Mucosa of descending colon (tissue), 3 donors: Measurements from ENCODE around the gene NUFIP1. TPM values are rescaled to one million over a fixed set of nuclear protein-coding genes. Genes with fewer than 3 reads are reported as not detected.

Source experiments
- ATAC-seq: fragments of 200-7000 bp; cut with Tn5 transposase; one replicate; pipeline ENCODE4 v1.9.1; 2020; ENCODE audit warnings: mild to moderate bottlenecking, moderate library complexity
- DNase-seq, 3 donors: peaks; one replicate each; pipeline ENCODE4 v3.0.0-alpha.2; 2020
- H3K36me3 ChIP-seq: fragments of 200-600 bp; one replicate; pipeline ENCODE4 v1.8.0; 2021; ENCODE audit warnings: low read depth, mild to moderate bottlenecking
- H3K4me1 ChIP-seq: fragments of 200-600 bp; one replicate; pipeline ENCODE4 v1.8.0; 2021; ENCODE audit warnings: low read depth, mild to moderate bottlenecking
- H3K4me3 ChIP-seq: fragments of 200-600 bp; one replicate; pipeline ENCODE4 v1.8.0; 2021; ENCODE audit warnings: mild to moderate bottlenecking
- H3K9me3 ChIP-seq: fragments of 200-600 bp; one replicate; pipeline ENCODE4 v1.8.0; 2021; ENCODE audit warnings: mild to moderate bottlenecking
- intact Hi-C, 2 donors: fragments of 100-400 bp; cut with DNase I in 1 of 2; cut with micrococcal nuclease in 1 of 2; formaldehyde crosslinking; loops; one replicate each; pipeline versions ENCODE4 v1.11.0 to v1.11.1; 2022; cut with DNase I, micrococcal nuclease
- total RNA-seq, 3 donors: library from RNA; stranded (reverse); fragmentation: NEBNext Ultra II Directional in 2 of 3; extraction: Animal tissue kit (Norgen Biotek cat#: 25700) in 2 of 3; gene quantifications; one replicate each; pipeline versions ENCODE4 v1.2.1 to v1.2.4, GENCODE V29; 2021 to 2023
- TF ChIP-seq, protein P1 (sequence below): fragments of 200-600 bp; IDR thresholded peaks from one replicate; pipeline ENCODE4 v1.8.0; 2022; ENCODE audit warnings: antibody characterized with exemption, mild to moderate bottlenecking
- donor health status: DM: no; HTN: no; CAD: no; lungs with moderate emphysema.
- donor health status: DM: no; HTN: no; CAD: no.
- donor health status: DM: no; HTN: yes; CAD: no.

Gene NUFIP1
- total RNA-seq, 3 donors from 2014 or later, result 1.5 to 3.9 (median 3.3) TPM

DNA sequence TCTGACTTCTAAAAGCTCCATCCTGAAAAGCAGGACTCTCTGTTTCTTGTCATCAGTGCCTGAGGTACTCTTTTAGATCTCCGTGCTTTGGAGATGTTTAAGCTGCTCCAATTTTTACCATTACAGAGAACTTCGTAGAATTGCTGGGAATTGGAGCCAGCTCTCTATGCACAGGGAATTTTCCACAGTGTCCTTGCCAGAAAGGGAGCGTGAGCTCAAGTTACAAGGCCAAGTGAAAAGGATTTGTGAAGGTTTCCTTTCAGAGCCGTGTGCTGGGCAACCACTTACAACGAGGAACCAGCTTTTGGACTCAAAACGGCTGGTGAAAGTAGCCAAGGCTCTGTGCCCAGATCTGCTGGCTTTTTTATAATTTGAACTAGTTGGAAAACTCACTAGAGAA, 82.6 kb downstream of the NUFIP1 start:
- no peak overlapping the region for H3K4me3 ChIP-seq
- TF ChIP-seq, protein P1, sequence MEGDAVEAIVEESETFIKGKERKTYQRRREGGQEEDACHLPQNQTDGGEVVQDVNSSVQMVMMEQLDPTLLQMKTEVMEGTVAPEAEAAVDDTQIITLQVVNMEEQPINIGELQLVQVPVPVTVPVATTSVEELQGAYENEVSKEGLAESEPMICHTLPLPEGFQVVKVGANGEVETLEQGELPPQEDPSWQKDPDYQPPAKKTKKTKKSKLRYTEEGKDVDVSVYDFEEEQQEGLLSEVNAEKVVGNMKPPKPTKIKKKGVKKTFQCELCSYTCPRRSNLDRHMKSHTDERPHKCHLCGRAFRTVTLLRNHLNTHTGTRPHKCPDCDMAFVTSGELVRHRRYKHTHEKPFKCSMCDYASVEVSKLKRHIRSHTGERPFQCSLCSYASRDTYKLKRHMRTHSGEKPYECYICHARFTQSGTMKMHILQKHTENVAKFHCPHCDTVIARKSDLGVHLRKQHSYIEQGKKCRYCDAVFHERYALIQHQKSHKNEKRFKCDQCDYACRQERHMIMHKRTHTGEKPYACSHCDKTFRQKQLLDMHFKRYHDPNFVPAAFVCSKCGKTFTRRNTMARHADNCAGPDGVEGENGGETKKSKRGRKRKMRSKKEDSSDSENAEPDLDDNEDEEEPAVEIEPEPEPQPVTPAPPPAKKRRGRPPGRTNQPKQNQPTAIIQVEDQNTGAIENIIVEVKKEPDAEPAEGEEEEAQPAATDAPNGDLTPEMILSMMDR, result no peak
- H3K4me1 ChIP-seq, result no peaks in the 10 kb centered on the region
- intact Hi-C loops, result no loop called here
- ATAC-seq, result no peak
- no peaks in the 10 kb centered on the region for H3K36me3 ChIP-seq
- DNase-seq, result peak in 1 of 3 donors; percentile 26
- H3K9me3 ChIP-seq, result peaks cover 10% of the 10 kb centered on the region

GRCh38 chr13:44906230-44906629, 83.0 kb downstream of the NUFIP1 start:
- Histone ChIP-seq H3K4me3 (no peak overlapping the region), H3K4me1 (no peaks in the 10 kb centered on the region), H3K9me3 (peaks cover 5% of the 10 kb centered on the region), H3K36me3 (no peaks in the 10 kb centered on the region)
- DNase-seq, result no peak
- TF ChIP-seq, protein P1, result no peak
- ATAC-seq, result no peak
- intact Hi-C loops, result no loop called here

- peak; percentile 32 for ATAC-seq
- no peak overlapping the region for H3K4me3 ChIP-seq
- TF ChIP-seq, protein P1, result no peak
- intact Hi-C loops, result no loop called here
- no peaks in the 10 kb centered on the region for H3K9me3 ChIP-seq
- no peak for DNase-seq
- no peaks in the 10 kb centered on the region for H3K36me3 ChIP-seq
- H3K4me1 ChIP-seq, result no peaks in the 10 kb centered on the region
Observed at GRCh38 chr13:44905556-44905955, 83.7 kb downstream of the NUFIP1 start.

DNA sequence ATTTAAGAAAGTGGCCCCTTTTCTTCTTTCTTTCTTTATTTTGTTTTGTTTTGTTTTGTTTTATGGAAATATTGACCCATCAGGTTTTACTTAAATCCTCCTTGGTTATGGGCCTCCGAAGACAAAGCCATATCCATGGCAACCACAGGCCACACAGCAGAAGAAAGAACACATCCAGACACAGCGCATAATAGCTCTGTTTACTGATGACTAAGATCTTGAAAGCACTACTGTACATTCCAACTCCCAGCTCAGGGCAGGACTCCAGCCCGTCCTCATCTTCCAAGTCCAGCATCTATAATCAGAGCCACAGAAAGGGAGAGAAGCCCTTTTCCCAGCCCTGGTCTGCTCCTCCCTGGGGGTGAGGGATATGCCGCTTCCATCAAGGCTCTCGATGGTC, 84.3 kb downstream of the NUFIP1 start:
- TF ChIP-seq, protein P1, result no peak
- intact Hi-C loops, result no loop called here
- Histone ChIP-seq H3K9me3 (no peaks in the 10 kb centered on the region), H3K36me3 (no peaks in the 10 kb centered on the region), H3K4me1 (no peaks in the 10 kb centered on the region), H3K4me3 (no peak overlapping the region)
- ATAC-seq, result peak; percentile 60
- DNase-seq, result peak; percentile 42 to 51 (median 45)

- H3K4me1 ChIP-seq, result no peaks in the 10 kb centered on the region
- H3K4me3 ChIP-seq, result no peak overlapping the region
- intact Hi-C loops, result no loop called here
- TF ChIP-seq, protein P1, result no peak
- H3K9me3 ChIP-seq, result no peaks in the 10 kb centered on the region
- peak; percentile 65 for ATAC-seq
- DNase-seq, result peak; percentile 63 to 77 (median 68)
- H3K36me3 ChIP-seq, result no peaks in the 10 kb centered on the region
Observed at GRCh38 chr13:44903574-44903985, 85.7 kb downstream of the NUFIP1 start.

DNA sequence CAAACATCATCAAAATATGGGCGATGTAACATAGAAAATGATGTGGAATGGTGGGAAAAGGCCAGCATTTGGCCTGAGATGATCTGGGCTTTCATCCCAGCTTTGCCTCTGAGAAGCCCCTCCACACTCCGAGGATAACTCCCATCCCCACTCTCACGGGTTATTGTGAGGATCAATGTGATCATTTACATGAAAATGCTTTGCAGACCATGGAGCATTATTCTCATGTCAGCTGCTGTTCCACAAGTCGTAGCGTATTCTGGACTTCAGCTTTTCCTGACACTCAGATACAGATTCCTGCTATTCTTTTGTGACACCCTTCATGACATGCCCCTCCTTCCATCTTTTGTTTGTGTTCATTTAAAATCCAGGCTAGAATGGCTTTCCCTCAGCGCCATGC, 86.5 kb downstream of the NUFIP1 start:
- Histone ChIP-seq H3K4me1 (no peaks in the 10 kb centered on the region), H3K36me3 (no peaks in the 10 kb centered on the region), H3K9me3 (no peaks in the 10 kb centered on the region), H3K4me3 (no peak overlapping the region)
- intact Hi-C loops, result no loop called here
- ATAC-seq, result no peak
- TF ChIP-seq, protein P1, result no peak
- DNase-seq, result no peak
